H1 (cell line): ENCODE results near the gene EMID1. TPM values are rescaled to one million over a fixed set of nuclear protein-coding genes. Genes with fewer than 3 reads are reported as not detected.

ENCODE experiments used
- CTCF ChIA-PET: fragments of 300-600 bp; sonication (Branson Sonifier 250); formaldehyde crosslinking; loops from one replicate; lab custom pipeline; 2021; ENCODE audit not compliant: partially characterized antibody; lab: Charles Lee
- POLR2A ChIA-PET: fragments of 300-600 bp; sonication (Branson Sonifier 250); formaldehyde crosslinking; loops from one replicate; lab custom pipeline; 2021; ENCODE audit warnings: inconsistent platforms; ENCODE audit not compliant: partially characterized antibody; lab: Charles Lee
- DNase-seq, 2 experiments: peaks; one replicate each; pipeline versions ENCODE4 v3.0.0 to v3.0.0-alpha.2; 2010 to 2022; ENCODE audit warnings: low spot score in 2 of 2, low read depth in 1 of 2, mixed read lengths in 1 of 2
- FAIRE-seq: peaks from 2 replicates; lab custom pipeline; 2011; peaks lifted over from hg19 to GRCh38; lab: Jason Lieb, UNC
- H2AFZ ChIP-seq: 2 replicates; pipeline ENCODE4 v1.8.1; 2012; ENCODE audit warnings: low read length, inconsistent platforms
- H2AK5ac ChIP-seq: 2 replicates; pipeline ENCODE4 v1.6.1; 2013; ENCODE audit warnings: low read depth, low read length
- H2BK120ac ChIP-seq: replicated peaks from 2 replicates; pipeline ENCODE3; 2013; ENCODE audit warnings: low read depth, low read length, inconsistent platforms
- H2BK12ac ChIP-seq: 2 replicates; pipeline ENCODE4 v1.6.1; 2013; ENCODE audit warnings: low read depth, low read length
- H2BK15ac ChIP-seq: 2 replicates; pipeline ENCODE4 v1.6.1; 2013; ENCODE audit warnings: low read length
- H2BK20ac ChIP-seq: 2 replicates; pipeline ENCODE4 v1.6.1; 2013; ENCODE audit warnings: low read length
- H2BK5ac ChIP-seq: 2 replicates; pipeline ENCODE4 v1.6.1; 2013; ENCODE audit warnings: low read depth, low read length
- H3K14ac ChIP-seq: 2 replicates; pipeline ENCODE4 v1.6.1; 2013; ENCODE audit warnings: inconsistent platforms; ENCODE audit not compliant: insufficient read length
- H3K18ac ChIP-seq: 2 replicates; pipeline ENCODE4 v1.6.1; 2013; ENCODE audit warnings: low read length; ENCODE audit errors: extremely low read depth
- H3K23ac ChIP-seq: 2 replicates; pipeline ENCODE4 v1.6.1; 2013; ENCODE audit warnings: inconsistent platforms; ENCODE audit not compliant: insufficient read length
- H3K23me2 ChIP-seq: 2 replicates; pipeline ENCODE4 v1.6.1; 2013; ENCODE audit warnings: low read depth, low read length
- H3K27ac ChIP-seq: 2 replicates; pipeline ENCODE4 v1.6.1; 2011; ENCODE audit warnings: low read depth, low read length, inconsistent platforms
- H3K27me3 ChIP-seq, 4 experiments: replicated peaks in 1 of 4; 1 replicate in 1 of 4; 2 replicates in 3 of 4; pipeline versions ENCODE4 v1.6.1 to v1.8.1; 2011 to 2013; ENCODE audit warnings: low read length in 3 of 4, mild to moderate bottlenecking in 3 of 4, inconsistent platforms in 2 of 4, mixed read lengths in 2 of 4, moderate library complexity in 1 of 4; ENCODE audit not compliant: control insufficient read depth in 3 of 4, insufficient read depth in 3 of 4; ENCODE audit errors: extremely low read depth in 1 of 4
- H3K36me3 ChIP-seq, 4 experiments: 2 replicates each; pipeline versions ENCODE4 v1.6.1 to v1.8.1; 2011 to 2013; ENCODE audit warnings: mild to moderate bottlenecking in 4 of 4, low read length in 3 of 4, moderate library complexity in 2 of 4, control low read depth in 1 of 4, inconsistent platforms in 1 of 4; ENCODE audit not compliant: insufficient read depth in 4 of 4, control insufficient read depth in 2 of 4
- H3K4ac ChIP-seq: replicated peaks from 2 replicates; pipeline ENCODE3; 2013; ENCODE audit warnings: low read length, low read depth, mixed read lengths, inconsistent platforms; ENCODE audit not compliant: insufficient read length
- H3K4me1 ChIP-seq, 4 experiments: replicated peaks in 1 of 4; 1 replicate in 1 of 4; 2 replicates in 3 of 4; pipeline versions ENCODE4 v1.6.1 to v1.8.1; 2011 to 2013; ENCODE audit warnings: low read length in 3 of 4, inconsistent platforms in 2 of 4, mixed read lengths in 1 of 4; ENCODE audit not compliant: insufficient read depth in 4 of 4, control insufficient read depth in 3 of 4
- H3K4me2 ChIP-seq, 2 experiments: 2 replicates each; pipeline versions ENCODE4 v1.6.1 to v1.8.1; 2011 to 2013; ENCODE audit warnings: low read depth in 2 of 2, low read length in 2 of 2, control low read depth in 1 of 2, inconsistent platforms in 1 of 2, mild to moderate bottlenecking in 1 of 2; ENCODE audit not compliant: insufficient read depth in 1 of 2
- H3K4me3 ChIP-seq, 4 experiments: fragments of 200-600, 300-600 bp in 1 of 4; sonication (generic), shearing (Covaris generic), sonication (Bioruptor Twin) in 1 of 4; 2 replicates each; pipeline versions ENCODE4 v1.5.1 to v1.8.1; 2011 to 2016; ENCODE audit warnings: low read length in 4 of 4, low read depth in 3 of 4, control low read depth in 2 of 4, inconsistent platforms in 2 of 4, mild to moderate bottlenecking in 2 of 4, mixed read lengths in 1 of 4, moderate library complexity in 1 of 4; ENCODE audit not compliant: insufficient read depth in 2 of 4; ENCODE audit errors: extremely low read depth in 1 of 4
- H3K56ac ChIP-seq: replicated peaks from 2 replicates; pipeline ENCODE3; 2013; ENCODE audit warnings: low read depth, mild to moderate bottlenecking, mixed read lengths, low read length, inconsistent platforms; ENCODE audit not compliant: insufficient read length
- H3K79me1 ChIP-seq: 2 replicates; pipeline ENCODE4 v1.6.1; 2013; ENCODE audit warnings: low read depth, low read length, control low read depth
- H3K79me2 ChIP-seq, 2 experiments: 2 replicates each; pipeline versions ENCODE4 v1.6.1 to v1.8.1; 2012 to 2013; ENCODE audit warnings: low read length in 2 of 2, mild to moderate bottlenecking in 2 of 2, inconsistent platforms in 1 of 2; ENCODE audit not compliant: insufficient read depth in 2 of 2, control insufficient read depth in 1 of 2
- H3K9ac ChIP-seq, 4 experiments: replicated peaks in 1 of 4; 1 replicate in 1 of 4; 2 replicates in 3 of 4; pipeline versions ENCODE4 v1.6.1 to v1.8.1; 2011 to 2013; ENCODE audit warnings: low read depth in 3 of 4, low read length in 3 of 4, control low read depth in 2 of 4, mild to moderate bottlenecking in 2 of 4, moderate library complexity in 2 of 4, inconsistent platforms in 1 of 4; ENCODE audit errors: extremely low read depth in 1 of 4
- H3K9me3 ChIP-seq, 2 experiments: 2 replicates each; pipeline versions ENCODE4 v1.6.1 to v1.8.1; 2012 to 2013; ENCODE audit warnings: mild to moderate bottlenecking in 2 of 2, moderate library complexity in 2 of 2, control low read depth in 1 of 2, inconsistent platforms in 1 of 2, low read depth in 1 of 2, low read length in 1 of 2, mixed read lengths in 1 of 2; ENCODE audit not compliant: insufficient read depth in 2 of 2
- H4K20me1 ChIP-seq, 2 experiments: replicated peaks in 1 of 2; 2 replicates each; pipeline versions ENCODE3 to v1.8.1; 2011 to 2013; ENCODE audit warnings: inconsistent platforms in 2 of 2, low read length in 2 of 2, mild to moderate bottlenecking in 1 of 2; ENCODE audit not compliant: insufficient read depth in 2 of 2, control insufficient read depth in 1 of 2
- H4K5ac ChIP-seq: 2 replicates; pipeline ENCODE4 v1.6.1; 2013; ENCODE audit warnings: low read length, low read depth, mixed read lengths, inconsistent platforms; ENCODE audit not compliant: insufficient read length
- H4K8ac ChIP-seq: 2 replicates; pipeline ENCODE4 v1.8.0; 2013; ENCODE audit warnings: mild to moderate bottlenecking, moderate library complexity, low read length, inconsistent platforms; ENCODE audit not compliant: insufficient read depth; ENCODE audit errors: extremely low read depth
- H4K91ac ChIP-seq: replicated peaks from 2 replicates; pipeline ENCODE3; 2013; ENCODE audit warnings: low read length, mixed read lengths, inconsistent platforms; ENCODE audit not compliant: insufficient read length
- EGR1 ChIP-seq: IDR thresholded peaks from 2 replicates; pipeline ENCODE4 v1.6.1; 2011; ENCODE audit warnings: low read depth, low read length, borderline replicate concordance
- HDAC6 ChIP-seq: IDR thresholded peaks from one replicate; pipeline ENCODE4 v1.7.1; 2012; ENCODE audit warnings: low read depth, mild to moderate bottlenecking, inconsistent platforms, low read length, moderate library complexity
- KDM1A ChIP-seq: fragments of 200-600, 300-600 bp; sonication (generic); IDR thresholded peaks from 2 replicates; pipeline ENCODE4 v1.7.1; 2016; ENCODE audit warnings: mild to moderate bottlenecking, low read length, borderline replicate concordance
- WGBS, 2 experiments: shearing (Covaris generic) in 1 of 2; methylation state at CpG; one replicate each; pipeline versions ENCODE4 v1.1.6 to v1.1.7; 2013 to 2015; ENCODE audit warnings: low lambda C conversion rate in 2 of 2, mixed read lengths in 2 of 2, inconsistent platforms in 1 of 2, low coverage in 1 of 2, missing lambda C conversion rate in 1 of 2; ENCODE audit not compliant: insufficient replicate concordance in 2 of 2, insufficient coverage in 1 of 2, insufficient read length in 1 of 2; ENCODE audit errors: extremely low coverage in 1 of 2, missing lambda C conversion rate in 1 of 2; 5-methylcytosine and 5-hydroxymethylcytosine counted together
- polyA plus RNA-seq, 7 experiments: library from polyadenylated mRNA; depleted of rRNA in 3 of 7; stranded (reverse) in 5 of 7; unstranded in 2 of 7; fragments of >200 nt in 5 of 7; fragments of 200-250 nt in 2 of 7; gene quantifications; 1 replicate in 5 of 7; 2 replicates in 1 of 7; 4 replicates in 1 of 7; pipeline versions ENCODE4 v1.2.1 to v1.2.3, GENCODE V29; 2011 to 2013; ENCODE audit warnings: missing spikeins in 2 of 7, mixed read lengths in 2 of 7
- total RNA-seq: library from RNA; stranded (reverse); fragmentation: NEBNext Ultra II Directional; extraction: Animal tissue kit (Norgen Biotek cat#: 25700); gene quantifications from 2 replicates; pipeline ENCODE4 v1.2.1, GENCODE V29; 2021

EMID1 gene
- total and polyA plus RNA-seq, 2 of the 8 experiments (the other 6 are each of a cell fraction or from before 2014, with no cell fraction given), result 3.9 to 7.4 TPM

DNA sequence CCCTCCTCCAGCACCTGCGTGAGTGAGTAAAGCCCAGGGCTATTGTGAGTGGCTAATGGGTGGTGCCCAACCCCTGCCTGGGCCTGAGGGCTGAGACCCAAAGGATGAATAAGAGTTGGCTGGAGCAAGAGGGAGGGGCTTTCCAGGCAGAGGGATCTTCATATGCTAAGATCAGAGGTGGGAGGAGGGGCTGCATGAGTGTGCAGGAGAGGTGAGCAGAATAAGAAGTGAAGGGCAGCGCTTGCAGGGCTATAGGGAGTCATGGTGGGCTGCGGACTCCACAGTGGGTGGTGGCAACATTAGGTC is 3.9 kb downstream of the EMID1 start:
- Histone ChIP-seq H3K79me2 (no peaks in the 10 kb centered on the region), H3K18ac (no peak overlapping the region), H3K23ac (no peak overlapping the region), H4K91ac (peak overlapping the region; percentile 10), H4K8ac (no peak overlapping the region), H2AK5ac (no peak overlapping the region), H4K5ac (no peak overlapping the region), H2BK120ac (no peak overlapping the region), H2AFZ (no peak overlapping the region), H4K20me1 (peaks cover 0 to 3% of the 10 kb centered on the region in 2 experiments), H3K56ac (no peak overlapping the region), H3K9me3 (no peaks in the 10 kb centered on the region), H3K14ac (no peak overlapping the region), H3K4ac (no peak overlapping the region), H3K23me2 (peaks cover 4% of the 10 kb centered on the region; the same call in 1 of the 2 replicates), H2BK5ac (peak overlapping the region; percentile 60; the same call in 1 of the 2 replicates), H3K79me1 (peaks cover 5% of the 10 kb centered on the region), H3K36me3 (no peaks in the 10 kb centered on the region), H3K4me1 (peaks cover 0 to 16% (median 4%) of the 10 kb centered on the region in 4 experiments; a peak in 6 of 7 replicates), H3K27ac (no peak overlapping the region), H3K9ac (no peak overlapping the region), H3K4me3 (no peak overlapping the region), H2BK12ac (0 out of 2 replicates have a peak overlapping the region, but pooled peaks have one; percentile 39), H2BK15ac (no peak overlapping the region), H2BK20ac (no peak overlapping the region), H3K27me3 (peaks cover 0 to 8% (median 3%) of the 10 kb centered on the region in 4 experiments; a peak in 5 of 7 replicates), H3K4me2 (peak overlapping the region in 1 of 2 experiments; percentile 28; a peak in 2 of 4 replicates)
- WGBS, 2 experiments, result 93% methylated on average over 3 of the region's 3 CpGs; no CpG with 5 or more reads in 1 of the 2 experiments
- DNase-seq, result no peak
- ChIA-PET CTCF (interaction anchor here (0.6 to 3.2 kb wide), 8 partner anchors 10 to 650 kb away, joined by 3 to 20 read pairs (median 4); no protein-coding TSS in a partner anchor), POLR2A (interaction anchor here (1.0 to 1.7 kb wide), 3 partner anchors 9 to 20 kb away, joined by 4 to 5 read pairs (median 5); no protein-coding TSS in a partner anchor)
- TF ChIP-seq EGR1 (no peak), KDM1A (no peak), HDAC6 (no peak)
- FAIRE-seq, result no peak
